HepG2 (cell line): Measurements from ENCODE around the gene STARD5. TPM values are rescaled to one million over a fixed set of nuclear protein-coding genes. Genes with fewer than 3 reads are reported as not detected.

Source experiments
- ATAC-seq: fragments of 200-7000 bp; cut with Tn5 transposase; 3 replicates; pipeline ENCODE4 v1.9.1; 2020; ENCODE audit warnings: mild to moderate bottlenecking, moderate library complexity
- BruUV-seq: library from RNA; stranded (reverse); fragments of 400-500 nt; replicated peaks from 2 replicates; lab custom pipeline; 2021; lab: Mats Ljungman, UMichigan
- CTCF ChIA-PET: fragments of 300-600 bp; formaldehyde crosslinking; extraction: SDS; loops from one replicate; lab custom pipeline; 2021; ENCODE audit warnings: low total read pairs, inconsistent platforms, low intra/inter-chr PET ratio; lab: Yijun Ruan, JAX
- POLR2A ChIA-PET: fragments of 350-600 bp; sonication (Branson Sonifier 250); formaldehyde crosslinking; loops from one replicate; lab custom pipeline; 2020; ENCODE audit warnings: antibody characterized with exemption, inconsistent platforms; lab: Yijun Ruan, JAX
- DNase-seq: peaks from one replicate; pipeline ENCODE4 v3.0.0-alpha.2; 2015; ENCODE audit warnings: low spot score
- FAIRE-seq: peaks from 3 replicates; lab custom pipeline; 2011; peaks lifted over from hg19 to GRCh38; lab: Jason Lieb, UNC
- H2AFZ ChIP-seq: one replicate; pipeline ENCODE4 v1.6.1; 2011; ENCODE audit warnings: low read length, inconsistent platforms
- H3K27ac ChIP-seq: fragments of 300-600 bp; 3 replicates; pipeline ENCODE4 v1.8.0; 2011; ENCODE audit warnings: mixed run types, mild to moderate bottlenecking, mixed read lengths, low read length, inconsistent platforms; ENCODE audit not compliant: insufficient read depth; ENCODE audit errors: extremely low read length
- H3K27me3 ChIP-seq, 2 experiments: fragments of 200-600 bp in 1 of 2; 2 replicates in 1 of 2; 3 replicates in 1 of 2; pipeline versions ENCODE4 v1.6.0 to v1.8.0; 2011; ENCODE audit warnings: low read length in 2 of 2, mild to moderate bottlenecking in 2 of 2, moderate library complexity in 2 of 2, inconsistent platforms in 1 of 2; ENCODE audit not compliant: insufficient read depth in 2 of 2, control insufficient read depth in 1 of 2
- H3K36me3 ChIP-seq, 2 experiments: fragments of 200-600 bp in 1 of 2; replicated peaks in 1 of 2; 2 replicates in 1 of 2; 3 replicates in 1 of 2; pipeline versions ENCODE4 v1.5.1 to v1.8.0; 2011; ENCODE audit warnings: low read length in 2 of 2, inconsistent platforms in 1 of 2; ENCODE audit not compliant: insufficient read depth in 2 of 2, control insufficient read depth in 1 of 2
- H3K4me1 ChIP-seq: 2 replicates; pipeline ENCODE4 v1.5.1; 2012; ENCODE audit warnings: low read length, inconsistent platforms; ENCODE audit not compliant: insufficient read depth
- H3K4me2 ChIP-seq: 2 replicates; pipeline ENCODE4 v1.6.0; 2011; ENCODE audit warnings: low read depth, low read length, inconsistent platforms
- H3K4me3 ChIP-seq, 3 experiments: fragments of 200-600 bp in 1 of 3; sonication (generic), shearing (Covaris generic) in 1 of 3; replicated peaks in 1 of 3; 2 replicates each; pipeline ENCODE4 v1.5.1; 2011 to 2016; ENCODE audit warnings: low read length in 3 of 3, inconsistent platforms in 2 of 3, low read depth in 2 of 3, mild to moderate bottlenecking in 2 of 3, control low read depth in 1 of 3, mixed read lengths in 1 of 3; ENCODE audit not compliant: insufficient read depth in 1 of 3
- H3K79me2 ChIP-seq: one replicate; pipeline ENCODE4 v1.6.1; 2011; ENCODE audit warnings: low read length, inconsistent platforms; ENCODE audit not compliant: insufficient read depth
- H3K9ac ChIP-seq: 2 replicates; pipeline ENCODE4 v1.6.0; 2011; ENCODE audit warnings: mild to moderate bottlenecking, low read depth, low read length, inconsistent platforms; ENCODE audit not compliant: insufficient read depth
- H3K9me3 ChIP-seq: 2 replicates; pipeline ENCODE4 v1.5.1; 2012; ENCODE audit warnings: mild to moderate bottlenecking, low read length
- H4K20me1 ChIP-seq: 2 replicates; pipeline ENCODE4 v1.6.0; 2011; ENCODE audit warnings: inconsistent platforms, mild to moderate bottlenecking, low read length, moderate library complexity; ENCODE audit not compliant: insufficient read depth
- ASH2L ChIP-seq: fragments of 300-600, 200-600 bp; sonication (generic); IDR thresholded peaks from 2 replicates; pipeline ENCODE4 v1.7.0; 2017; ENCODE audit warnings: low read depth, mild to moderate bottlenecking, moderate library complexity, mixed read lengths, low read length; ENCODE audit not compliant: insufficient read length
- CENPT ChIP-seq: sonication (generic); formaldehyde crosslinking; IDR thresholded peaks from 2 replicates; pipeline ENCODE4 v1.8.0; 2022; ENCODE audit warnings: low read depth, mild to moderate bottlenecking, moderate library complexity, missing genetic modification reagents
- MAFF ChIP-seq: IDR thresholded peaks from 2 replicates; pipeline ENCODE4 v1.6.1; 2011; ENCODE audit warnings: low read depth, low read length, improper control_type of control experiment
- MAFK ChIP-seq, 2 experiments: IDR thresholded peaks in 1 of 2; conservative IDR thresholded peaks in 1 of 2; 2 replicates each; pipeline ENCODE4 v1.6.1; 2011; ENCODE audit warnings: improper control_type of control experiment in 2 of 2, low read length in 2 of 2
- PBX2 ChIP-seq: IDR thresholded peaks from 2 replicates; pipeline ENCODE4 v1.6.1; 2016; ENCODE audit warnings: control low read depth
- PRDM10 ChIP-seq: sonication (generic); formaldehyde crosslinking; IDR thresholded peaks from 2 replicates; pipeline ENCODE4 v1.4.0; 2020; ENCODE audit warnings: low read depth, missing genetic modification reagents
- RELA ChIP-seq: sonication (generic); formaldehyde crosslinking; IDR thresholded peaks from 2 replicates; pipeline ENCODE4 v1.4.0; 2020; ENCODE audit warnings: missing genetic modification reagents
- TARDBP ChIP-seq: sonication (generic); formaldehyde crosslinking; IDR thresholded peaks from 2 replicates; pipeline ENCODE4 v1.8.0; 2022; ENCODE audit warnings: mild to moderate bottlenecking, missing genetic modification reagents
- TGIF2 ChIP-seq: IDR thresholded peaks from 2 replicates; pipeline ENCODE4 v1.6.1; 2016; ENCODE audit warnings: control low read depth, missing compliant biosample characterization
- ZNF746 ChIP-seq: sonication (generic); formaldehyde crosslinking; IDR thresholded peaks from 2 replicates; pipeline ENCODE4 v1.8.0; 2022; ENCODE audit warnings: mild to moderate bottlenecking, missing genetic modification reagents
- WGBS: methylation state at CpG from one replicate; pipeline ENCODE4 v1.1.6; 2017; ENCODE audit warnings: low lambda C conversion rate; 5-methylcytosine and 5-hydroxymethylcytosine counted together
- in situ Hi-C: cut with HindIII; loops from 2 replicates; pipeline ENCODE4 v1.10.0; 2017; ENCODE audit warnings: low pct_unique_long_range_greater_than_20kb; ENCODE audit not compliant: extremely low pct_ligation_motif_present
- intact Hi-C: fragments of 100-400 bp; cut with micrococcal nuclease; formaldehyde crosslinking; loops from one replicate; pipeline ENCODE4 v1.10.0; 2022; ENCODE audit not compliant: unreplicated experiment
- polyA plus RNA-seq, 8 experiments: library from polyadenylated mRNA; depleted of rRNA in 3 of 8; stranded (reverse) in 7 of 8; unstranded in 1 of 8; fragments of >200 nt; fragmentation: Illumina TruSeq in 4 of 8; extraction: Trizol in 4 of 8; gene quantifications; 2 replicates each; pipeline versions ENCODE4 v1.2.1 to v1.2.3, GENCODE V29; 2011 to 2016; ENCODE audit warnings: low read depth in 4 of 8, missing spikeins in 1 of 8, mixed read lengths in 1 of 8; ENCODE audit not compliant: insufficient read depth in 1 of 8
- total RNA-seq, 5 experiments: library from RNA; depleted of rRNA; stranded (reverse); fragments of >200 nt; fragmentation: Illumina TruSeq; extraction: Trizol; gene quantifications; 2 replicates each; pipeline ENCODE4 v1.2.3, GENCODE V29; 2016; ENCODE audit warnings: low read depth in 1 of 5

Gene STARD5
- total and polyA plus RNA-seq, 2 of the 13 experiments (the other 11 are each of a cell fraction or from before 2014, with no cell fraction given), result 3.1 to 3.5 TPM

GRCh38 chr15:81280696-81281455 lies 43.1 kb downstream of the STARD5 start:
- no peaks in the 10 kb centered on the region for H4K20me1 ChIP-seq
- H3K4me1 ChIP-seq, result no peaks in the 10 kb centered on the region
- TF ChIP-seq MAFF (peak; percentile 79), TGIF2 (CRISPR knock-in tag) (no peak), MAFK (conservative IDR thresholded peaks at IDR 0.05 in 1 of 2, IDR thresholded peaks at IDR 0.05 in 1 of 2; ENCODE audit: low read length in 2 of 2) (peak; percentile 83 to 88)
- in situ Hi-C loops, result no loop called here
- CTCF ChIA-PET, result no interaction called here
- H3K79me2 ChIP-seq, result no peaks in the 10 kb centered on the region
- no peak overlapping the region for H3K4me3 ChIP-seq
- H3K36me3 ChIP-seq, result no peaks in the 10 kb centered on the region
- no peak for FAIRE-seq
- 13% methylated on average over 6 of the region's 8 CpGs for WGBS
- no peak overlapping the region for H3K9ac ChIP-seq
- H3K9me3 ChIP-seq, result no peaks in the 10 kb centered on the region
- intact Hi-C loops, result no loop called here
- peaks cover 1 to 28% of the 10 kb centered on the region in 2 experiments; a peak in 2 of 5 replicates for H3K27me3 ChIP-seq
- no peak for DNase-seq
- POLR2A ChIA-PET, result interaction anchor here (1.9 kb wide), 1 partner anchor 43 kb away, joined by 4 read pairs; the partner anchor contains the start of gene STARD5
- BruUV-seq, result no TSS peak
- ATAC-seq, result no peak
- no peak overlapping the region for H2AFZ ChIP-seq
- no peak overlapping the region for H3K27ac ChIP-seq
- H3K4me2 ChIP-seq, result no peak overlapping the region

- DNase-seq (no peak), ATAC-seq (no peak), FAIRE-seq (no peak)
- H3K4me2 ChIP-seq, result no peak overlapping the region
- H3K9ac ChIP-seq, result no peak overlapping the region
- H3K27ac ChIP-seq, result no peak overlapping the region
- no peaks in the 10 kb centered on the region for H3K36me3 ChIP-seq
- no peaks in the 10 kb centered on the region for H4K20me1 ChIP-seq
- no peaks in the 10 kb centered on the region for H3K79me2 ChIP-seq
- POLR2A ChIA-PET, result interaction anchor here (1.9 kb wide), 1 partner anchor 44 kb away, joined by 4 read pairs; the partner anchor contains the start of gene STARD5
- WGBS, result 7% methylated on average over 8 of the region's 12 CpGs
- no peak overlapping the region for H2AFZ ChIP-seq
- no TSS peak for BruUV-seq
- in situ Hi-C loops, result loop anchor here (5.0 kb wide), 1 partner anchor 122 kb away; no protein-coding TSS in a partner anchor
- H3K9me3 ChIP-seq, result no peaks in the 10 kb centered on the region
- no peaks in the 10 kb centered on the region for H3K4me1 ChIP-seq
- no peak overlapping the region for H3K4me3 ChIP-seq
- peaks cover 1 to 23% of the 10 kb centered on the region in 2 experiments; a peak in 2 of 5 replicates for H3K27me3 ChIP-seq
- CTCF ChIA-PET, result no interaction called here
- intact Hi-C loops, result no loop called here
- TF ChIP-seq TARDBP (CRISPR knock-in tag) (no peak), ZNF746 (CRISPR knock-in tag) (no peak), CENPT (no peak), RELA (CRISPR knock-in tag) (no peak), PRDM10 (CRISPR knock-in tag) (no peak), ASH2L (no peak), PBX2 (CRISPR knock-in tag) (no peak)
These were observed 44.1 kb downstream of the STARD5 start for GRCh38 chr15:81279621-81280485.
